Activated CD4-positive, alpha-beta memory T cell treated with anti-CD3 and anti-CD28 coated beads, Interleukin-2, amount 10 ng/mL, durations not matched to agents 7 days and 5 days (primary cell): ENCODE measurements around the gene NEURL3. TPM values are rescaled to one million over a fixed set of nuclear protein-coding genes. Genes with fewer than 3 reads are reported as not detected.
"Not testable (repeated sequence)": the region's sequence is repeated elsewhere in the genome, so short reads cannot be mapped to it uniquely, and the experiment has no call there.

Experiments
- CTCF ChIA-PET: fragments of 350-600 bp; sonication (Branson Sonifier 250); formaldehyde crosslinking; loops from one replicate; lab custom pipeline; 2021; ENCODE audit warnings: antibody characterized with exemption, inconsistent platforms; lab: Charles Lee
- POLR2A ChIA-PET: fragments of 350-600 bp; sonication (Branson Sonifier 250); formaldehyde crosslinking; loops from one replicate; lab custom pipeline; 2021; ENCODE audit warnings: antibody characterized with exemption; lab: Charles Lee
- DNase-seq: peaks from one replicate; pipeline ENCODE4 v3.0.0-alpha.2; 2020
- H3K27ac Mint-ChIP-seq: one replicate; pipeline ENCODE4 v1.8.0; 2021; ENCODE audit warnings: mild to moderate bottlenecking, mixed read lengths
- H3K27me3 Mint-ChIP-seq: one replicate; pipeline ENCODE4 v1.8.0; 2021; ENCODE audit warnings: mixed read lengths
- H3K36me3 Mint-ChIP-seq: one replicate; pipeline ENCODE4 v1.8.0; 2021; ENCODE audit warnings: low read depth, mixed read lengths
- H3K4me1 Mint-ChIP-seq: one replicate; pipeline ENCODE4 v1.8.0; 2021; ENCODE audit warnings: mixed read lengths
- H3K4me3 Mint-ChIP-seq: one replicate; pipeline ENCODE4 v1.8.0; 2021; ENCODE audit warnings: mild to moderate bottlenecking, mixed read lengths
- H3K9me3 Mint-ChIP-seq: one replicate; pipeline ENCODE4 v1.8.0; 2021; ENCODE audit warnings: mixed read lengths
- total RNA-seq, 2 experiments: library from RNA; stranded (reverse); gene quantifications; one replicate each; pipeline ENCODE4 v1.2.3, GENCODE V29; 2021

NEURL3 gene
- total RNA-seq, 2 experiments from 2014 or later, result 0.78 to 1.0 TPM

GRCh38 chr2:96485751-96486651, 19.2 kb downstream of the NEURL3 start:
- peak overlapping the region; percentile 97 for H3K27ac Mint-ChIP-seq
- H3K4me1 Mint-ChIP-seq, result peaks cover 48% of the 10 kb centered on the region
- H3K36me3 Mint-ChIP-seq, result peaks cover 19% of the 10 kb centered on the region
- POLR2A ChIA-PET, result interaction anchor here (0.9 to 3.1 kb wide), 9 partner anchors 10 to 181 kb away, joined by 3 to 14 read pairs (median 5); partner anchors contain the start of genes ARID5A, ITPRIPL1, NCAPH and SNRNP200
- peak overlapping the region; percentile 86 for H3K4me3 Mint-ChIP-seq
- peaks cover 2% of the 10 kb centered on the region for H3K9me3 Mint-ChIP-seq
- peak; percentile 92 for DNase-seq
- peaks cover 1% of the 10 kb centered on the region for H3K27me3 Mint-ChIP-seq
- CTCF ChIA-PET, result interaction anchor here (1.0 to 1.8 kb wide), 2 partner anchors 11 to 25 kb away, joined by 3 to 4 read pairs; no protein-coding TSS in a partner anchor

DNA sequence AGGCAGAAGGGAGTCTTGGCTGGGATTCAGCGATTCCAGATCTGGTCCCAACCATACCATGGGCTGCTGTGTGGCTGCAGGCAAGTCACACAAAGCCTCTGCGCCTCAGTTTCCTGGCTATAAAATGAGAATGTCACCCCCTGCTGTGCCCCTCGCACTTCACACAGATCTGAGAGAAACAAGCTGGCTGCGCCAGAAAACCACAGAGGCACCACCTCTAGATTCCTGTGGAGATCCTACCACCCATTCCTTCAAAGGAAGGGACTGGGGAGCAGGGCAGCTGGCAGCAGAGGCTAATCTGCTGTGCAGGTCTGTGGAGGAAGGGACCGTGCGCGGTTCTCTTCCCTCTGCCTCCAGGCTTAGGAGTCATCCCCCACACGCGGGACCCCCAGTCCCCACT, 19.8 kb downstream of the NEURL3 start:
- peaks cover 19% of the 10 kb centered on the region for H3K36me3 Mint-ChIP-seq
- peaks cover 2% of the 10 kb centered on the region for H3K9me3 Mint-ChIP-seq
- peaks cover 47% of the 10 kb centered on the region for H3K4me1 Mint-ChIP-seq
- POLR2A ChIA-PET, result interaction anchor here (0.9 to 1.5 kb wide), 5 partner anchors 55 to 181 kb away, joined by 3 to 5 read pairs (median 3); partner anchors contain the start of genes NCAPH and SNRNP200
- peak overlapping the region; percentile 97 for H3K27ac Mint-ChIP-seq
- H3K4me3 Mint-ChIP-seq, result peak overlapping the region; percentile 86
- CTCF ChIA-PET, result interaction anchor here (1.0 kb wide), 1 partner anchor 10 kb away, joined by 3 read pairs; no protein-coding TSS in a partner anchor
- DNase-seq, result no peak
- H3K27me3 Mint-ChIP-seq, result peaks cover 6% of the 10 kb centered on the region

DNA sequence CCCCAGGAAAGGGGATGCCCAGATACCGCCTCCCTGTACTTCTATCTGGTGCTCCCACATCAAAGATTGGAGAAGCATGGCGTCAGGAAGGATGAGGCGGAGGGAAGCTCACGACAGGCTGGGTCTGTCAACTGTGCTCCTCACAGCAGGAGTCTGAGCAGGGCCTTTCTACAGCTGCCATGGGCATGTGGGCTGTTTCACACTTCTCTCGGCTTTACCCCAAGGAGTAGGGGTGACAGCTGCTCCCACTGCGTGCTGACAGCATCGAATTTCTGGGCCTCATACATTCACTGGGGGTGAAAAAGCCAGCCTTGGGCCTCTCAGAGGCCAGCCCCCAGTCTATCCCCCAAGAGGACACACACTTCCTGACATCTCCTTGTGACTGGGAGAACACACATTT, 21.1 kb downstream of the NEURL3 start:
- no peak overlapping the region for H3K4me3 Mint-ChIP-seq
- H3K9me3 Mint-ChIP-seq, result peaks cover 2% of the 10 kb centered on the region
- CTCF ChIA-PET, result interaction anchor here (1.3 kb wide), 1 partner anchor 76 kb away, joined by 5 read pairs; no protein-coding TSS in a partner anchor
- peaks cover 19% of the 10 kb centered on the region for H3K36me3 Mint-ChIP-seq
- H3K4me1 Mint-ChIP-seq, result peaks cover 35% of the 10 kb centered on the region
- no peak for DNase-seq
- H3K27me3 Mint-ChIP-seq, result peaks cover 9% of the 10 kb centered on the region
- H3K27ac Mint-ChIP-seq, result peak overlapping the region; percentile 97
- POLR2A ChIA-PET, result interaction anchor here (0.8 kb wide), 1 partner anchor 54 kb away, joined by 3 read pairs; no protein-coding TSS in a partner anchor

DNA sequence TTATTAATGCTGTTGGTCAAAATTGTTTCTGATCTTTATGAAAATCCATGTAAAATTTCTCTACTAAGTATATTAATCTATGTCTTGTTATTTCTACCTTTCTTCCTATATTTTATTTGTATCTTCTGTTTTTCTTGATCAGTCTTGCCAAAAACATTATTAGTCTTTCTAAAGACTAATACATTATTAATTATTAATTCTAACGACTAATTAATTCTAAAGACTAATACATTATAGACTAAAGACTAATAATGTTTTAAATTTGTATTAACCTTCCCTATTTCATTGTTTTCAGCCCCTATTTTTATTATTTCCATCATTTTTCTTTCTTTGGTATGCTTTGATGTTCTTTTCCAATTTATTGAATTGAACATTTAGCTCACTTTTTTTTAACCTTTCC, 27.7 kb downstream of the NEURL3 start:
- CTCF ChIA-PET, result no interaction called here
- H3K27me3 Mint-ChIP-seq, result peaks cover 27% of the 10 kb centered on the region
- no peaks in the 10 kb centered on the region for H3K36me3 Mint-ChIP-seq
- no peak overlapping the region for H3K27ac Mint-ChIP-seq
- no peak overlapping the region for H3K4me3 Mint-ChIP-seq
- no peak for DNase-seq
- POLR2A ChIA-PET, result no interaction called here
- no peaks in the 10 kb centered on the region for H3K9me3 Mint-ChIP-seq
- H3K4me1 Mint-ChIP-seq, result no peaks in the 10 kb centered on the region

DNA sequence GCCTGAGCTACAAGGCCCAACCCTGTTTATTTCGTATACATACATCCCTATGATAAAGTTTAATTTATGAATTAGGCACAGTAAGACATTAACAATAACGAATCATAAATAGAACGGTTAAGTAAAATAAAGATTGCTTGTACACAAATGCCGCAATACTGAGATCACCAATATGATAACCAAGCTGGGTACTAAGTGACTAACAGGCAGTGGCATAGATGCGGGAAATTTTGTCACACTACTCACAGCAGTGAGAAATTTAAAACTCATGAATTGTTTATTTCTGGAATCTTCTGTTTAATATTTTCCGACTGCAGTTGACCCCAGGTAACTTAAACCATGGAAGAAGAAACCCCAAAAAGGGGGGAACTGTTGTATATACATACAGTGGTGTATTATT, 33.4 kb downstream of the NEURL3 start:
- peaks cover 7% of the 10 kb centered on the region for H3K4me1 Mint-ChIP-seq
- H3K27ac Mint-ChIP-seq, result no peak overlapping the region
- no peak for DNase-seq
- CTCF ChIA-PET, result interaction anchor here (1.0 to 1.4 kb wide), 3 partner anchors 37 to 65 kb away, joined by 3 to 4 read pairs (median 3); no protein-coding TSS in a partner anchor
- no peak overlapping the region for H3K4me3 Mint-ChIP-seq
- peaks cover 15% of the 10 kb centered on the region for H3K27me3 Mint-ChIP-seq
- H3K9me3 Mint-ChIP-seq, result no peaks in the 10 kb centered on the region
- POLR2A ChIA-PET, result no interaction called here
- no peaks in the 10 kb centered on the region for H3K36me3 Mint-ChIP-seq

- Mint-ChIP-seq H3K27me3 (peaks cover 9% of the 10 kb centered on the region), H3K36me3 (no peaks in the 10 kb centered on the region), H3K27ac (no peak overlapping the region), H3K4me1 (peaks cover 7% of the 10 kb centered on the region), H3K4me3 (no peak overlapping the region), H3K9me3 (no peaks in the 10 kb centered on the region)
- ChIA-PET CTCF (interaction anchor here (1.5 to 1.7 kb wide), 2 partner anchors 39 to 84 kb away, joined by 6 read pairs; no protein-coding TSS in a partner anchor), POLR2A (no interaction called here)
- DNase-seq, result peak; percentile 50
Measured at GRCh38 chr2:96470636-96471035, 34.5 kb downstream of the NEURL3 start.

- ChIA-PET CTCF (interaction anchor here (1.5 to 1.7 kb wide), 2 partner anchors 39 to 84 kb away, joined by 6 read pairs; no protein-coding TSS in a partner anchor), POLR2A (no interaction called here)
- no peak for DNase-seq
- Mint-ChIP-seq H3K9me3 (no peaks in the 10 kb centered on the region), H3K36me3 (no peaks in the 10 kb centered on the region), H3K27me3 (peaks cover 11% of the 10 kb centered on the region), H3K27ac (no peak overlapping the region), H3K4me3 (no peak overlapping the region), H3K4me1 (peaks cover 7% of the 10 kb centered on the region)
Measured at GRCh38 chr2:96470109-96470508, 35.0 kb downstream of the NEURL3 start.

DNA sequence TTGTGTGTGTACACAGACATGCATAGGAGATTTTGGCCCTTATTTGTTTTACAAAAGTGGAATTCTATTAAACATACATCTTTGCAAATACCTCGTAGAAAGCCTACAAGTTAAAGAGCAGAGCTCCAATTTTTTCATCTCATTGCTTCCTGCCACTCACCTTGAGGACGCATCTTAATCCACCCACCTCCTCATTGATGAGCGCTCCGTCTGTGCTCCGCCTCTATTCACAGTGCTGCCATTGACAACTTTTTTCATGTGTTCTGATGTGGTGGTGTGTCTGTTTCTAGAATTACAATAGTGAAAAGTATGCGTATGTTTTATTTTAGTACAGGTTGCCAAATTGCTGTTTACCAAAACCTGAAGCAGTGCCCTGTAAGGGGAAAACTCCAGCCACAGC, 36.3 kb downstream of the NEURL3 start:
- no peaks in the 10 kb centered on the region for H3K9me3 Mint-ChIP-seq
- H3K4me3 Mint-ChIP-seq, result no peak overlapping the region
- POLR2A ChIA-PET, result no interaction called here
- peaks cover 12% of the 10 kb centered on the region for H3K27me3 Mint-ChIP-seq
- no peak for DNase-seq
- peaks cover 7% of the 10 kb centered on the region for H3K4me1 Mint-ChIP-seq
- CTCF ChIA-PET, result interaction anchor here (1.7 kb wide), 1 partner anchor 86 kb away, joined by 6 read pairs; no protein-coding TSS in a partner anchor
- H3K36me3 Mint-ChIP-seq, result no peaks in the 10 kb centered on the region
- H3K27ac Mint-ChIP-seq, result no peak overlapping the region

DNA sequence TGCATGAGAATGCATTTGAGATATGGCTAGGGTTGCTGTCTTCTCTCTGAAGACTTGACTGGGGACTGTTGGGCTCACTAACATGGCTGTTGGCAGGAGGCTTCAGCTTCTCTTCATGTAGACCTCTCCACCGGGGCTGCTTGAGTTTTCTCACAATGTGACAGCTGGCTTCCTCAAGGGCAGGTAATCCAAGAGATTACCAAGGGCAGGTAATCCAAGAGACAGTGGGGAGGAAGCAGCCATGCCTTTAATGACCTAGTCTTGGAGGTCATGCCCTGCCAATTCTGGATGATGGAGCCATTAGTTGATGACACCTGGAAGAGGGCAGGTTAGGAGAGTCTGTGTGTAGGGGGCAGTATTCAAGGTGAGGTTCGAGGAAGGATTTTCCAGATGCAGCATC, 40.5 kb downstream of the NEURL3 start:
- no peaks in the 10 kb centered on the region for H3K4me1 Mint-ChIP-seq
- H3K36me3 Mint-ChIP-seq, result no peaks in the 10 kb centered on the region
- H3K27ac Mint-ChIP-seq, result no peak overlapping the region
- CTCF ChIA-PET, result no interaction called here
- peaks cover 1% of the 10 kb centered on the region for H3K9me3 Mint-ChIP-seq
- H3K27me3 Mint-ChIP-seq, result peaks cover 9% of the 10 kb centered on the region
- no peak overlapping the region for H3K4me3 Mint-ChIP-seq
- POLR2A ChIA-PET, result no interaction called here
- DNase-seq, result no peak

GRCh38 chr2:96464061-96464460, 41.1 kb downstream of the NEURL3 start:
- Mint-ChIP-seq H3K27ac (no peak overlapping the region), H3K4me1 (no peaks in the 10 kb centered on the region), H3K9me3 (peaks cover 3% of the 10 kb centered on the region), H3K27me3 (peaks cover 9% of the 10 kb centered on the region), H3K36me3 (no peaks in the 10 kb centered on the region), H3K4me3 (no peak overlapping the region)
- ChIA-PET CTCF (no interaction called here), POLR2A (no interaction called here)
- no peak for DNase-seq

DNA sequence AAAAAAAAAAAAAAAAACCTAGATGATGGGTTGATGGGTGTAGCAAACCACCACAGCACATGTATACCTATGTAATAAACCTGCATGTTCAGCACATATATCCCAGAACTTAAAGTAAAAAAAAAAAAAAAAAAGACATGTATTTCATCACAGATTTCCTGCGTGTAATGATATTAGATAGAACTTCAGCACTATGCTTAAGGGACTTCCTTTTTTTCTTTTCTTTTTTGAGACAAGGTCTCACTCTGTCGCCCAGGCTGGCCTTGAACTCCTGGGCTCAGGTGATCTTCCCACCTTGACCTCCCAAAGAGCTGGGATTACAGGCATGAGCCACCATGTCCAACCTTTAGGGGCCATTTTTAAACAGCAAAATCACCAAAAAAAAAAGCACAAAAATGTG, 42.0 kb downstream of the NEURL3 start:
- H3K9me3 Mint-ChIP-seq, result peaks cover 3% of the 10 kb centered on the region
- CTCF ChIA-PET, result interaction anchor here (0.7 kb wide), 1 partner anchor 12 kb away, joined by 3 read pairs; no protein-coding TSS in a partner anchor

DNA sequence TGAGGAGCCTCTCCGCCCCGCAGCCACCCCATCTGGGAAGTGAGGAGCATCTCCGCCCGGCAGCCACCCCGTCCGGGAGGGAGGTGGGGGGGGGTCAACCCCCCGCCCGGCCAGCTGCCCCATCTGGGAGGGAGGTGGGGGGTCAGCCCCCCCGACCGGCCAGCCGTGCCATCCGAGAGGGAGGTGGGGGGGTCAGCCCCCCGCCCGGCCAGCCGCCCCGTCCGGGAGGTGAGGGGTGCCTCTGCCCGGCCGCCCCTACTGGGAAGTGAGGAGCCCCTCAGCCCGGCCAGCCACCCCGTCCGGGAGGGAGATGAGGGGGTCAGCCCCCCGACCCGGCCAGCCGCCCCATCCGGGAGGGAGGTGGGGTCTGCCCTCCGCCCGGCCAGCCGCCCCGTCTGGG, 43.5 kb downstream of the NEURL3 start:
- not testable (repeated sequence) for H3K27ac Mint-ChIP-seq

More for the DNA sequence above, 42.0 kb downstream of the NEURL3 start:
- Mint-ChIP-seq H3K27ac (no peak overlapping the region), H3K27me3 (peaks cover 9% of the 10 kb centered on the region), H3K4me1 (no peaks in the 10 kb centered on the region), H3K4me3 (no peak overlapping the region), H3K36me3 (no peaks in the 10 kb centered on the region)
- POLR2A ChIA-PET, result no interaction called here
- no peak for DNase-seq

DNA sequence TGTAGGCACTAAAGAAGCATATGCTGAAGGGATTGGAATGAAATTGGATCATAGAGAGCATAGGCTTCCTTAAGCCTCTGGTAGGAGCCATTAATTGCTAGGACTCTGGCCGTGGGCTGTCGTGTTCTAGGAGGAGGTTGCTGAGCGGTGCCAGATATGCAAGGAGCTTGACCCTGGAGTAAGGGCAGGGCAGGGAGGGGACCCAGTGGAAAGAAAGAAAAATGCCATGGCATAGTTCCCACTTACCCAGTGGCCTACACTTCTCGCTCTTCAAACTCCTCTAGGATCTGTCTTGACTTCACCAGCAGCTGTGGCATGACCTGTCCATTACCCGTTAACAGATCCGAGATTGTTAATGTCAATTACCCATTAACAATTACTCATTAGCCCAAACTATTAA, 53.1 kb downstream of the NEURL3 start:
- POLR2A ChIA-PET, result no interaction called here
- Mint-ChIP-seq H3K4me3 (no peak overlapping the region), H3K36me3 (no peaks in the 10 kb centered on the region), H3K9me3 (peaks cover 2% of the 10 kb centered on the region), H3K4me1 (no peaks in the 10 kb centered on the region), H3K27me3 (no peaks in the 10 kb centered on the region), H3K27ac (no peak overlapping the region)
- CTCF ChIA-PET, result no interaction called here
- no peak for DNase-seq

More for the DNA sequence above, 43.5 kb downstream of the NEURL3 start:
- H3K9me3 Mint-ChIP-seq, POLR2A ChIA-PET, H3K4me3 Mint-ChIP-seq, DNase-seq, H3K36me3 Mint-ChIP-seq, H3K4me1 Mint-ChIP-seq, CTCF ChIA-PET, H3K27me3 Mint-ChIP-seq: not testable (repeated sequence)
